GM19351 (cell line): Measurements from ENCODE around the gene STAU1.
"Not testable (repeated sequence)": the region's sequence is repeated elsewhere in the genome, so short reads cannot be mapped to it uniquely, and the experiment has no call there.

Experiments
- ATAC-seq: cut with Tn5 transposase; IDR thresholded peaks from one replicate; pipeline ENCODE4 v1.9.1; 2021; ENCODE audit warnings: mild to moderate bottlenecking, moderate library complexity; ENCODE audit not compliant: unreplicated experiment

The STAU1 gene

GRCh38 chr20:49187851-49188641 lies at the start of gene STAU1:
Gene STAU1, minus strand, starts transcription at chr20:49188334. Its CDS starts 22,133 bp downstream, at chr20:49166201.
- peak; percentile 93 for ATAC-seq

GRCh38 chr20:49237531-49237930 lies 49.4 kb upstream of the STAU1 start:
- ATAC-seq: no peak

GRCh38 chr20:49236301-49236700 lies 48.2 kb upstream of the STAU1 start:
- no peak for ATAC-seq

- no peak for ATAC-seq
These were observed 46.7 kb upstream of the STAU1 start for GRCh38 chr20:49234831-49235230.

- no peak for ATAC-seq
These were observed 45.1 kb upstream of the STAU1 start for GRCh38 chr20:49233226-49233625.

- no peak for ATAC-seq
These were observed 43.3 kb upstream of the STAU1 start for GRCh38 chr20:49231471-49231870.

- no peak for ATAC-seq
These were observed 42.5 kb upstream of the STAU1 start for GRCh38 chr20:49230561-49231133.

- ATAC-seq: no peak
These were observed 41.9 kb upstream of the STAU1 start for GRCh38 chr20:49230021-49230420.

GRCh38 chr20:49229381-49229780 lies 41.2 kb upstream of the STAU1 start:
- no peak for ATAC-seq

- ATAC-seq: no peak
These were observed 40.5 kb upstream of the STAU1 start for GRCh38 chr20:49228676-49229075.

GRCh38 chr20:49225896-49226295 lies 37.8 kb upstream of the STAU1 start:
- no peak for ATAC-seq

GRCh38 chr20:49219924-49220831 lies 32.0 kb upstream of the STAU1 start:
- ATAC-seq: no peak

- peak; percentile 91 for ATAC-seq
These were observed 31.2 kb upstream of the STAU1 start, which contains the start of gene DDX27 for GRCh38 chr20:49219091-49219923. Gene DDX27, plus strand, starts transcription at chr20:49219416. Its CDS starts 33 bp downstream, at chr20:49219449.

- ATAC-seq: not testable (repeated sequence)
These were observed 30.6 kb upstream of the STAU1 start for GRCh38 chr20:49218739-49219090.

- no peak for ATAC-seq
These were observed 29.0 kb upstream of the STAU1 start for GRCh38 chr20:49216991-49217578.

GRCh38 chr20:49215232-49215631 lies 27.1 kb upstream of the STAU1 start:
- ATAC-seq: no peak

GRCh38 chr20:49214571-49214970 lies 26.4 kb upstream of the STAU1 start:
- no peak for ATAC-seq

- no peak for ATAC-seq
These were observed 22.6 kb upstream of the STAU1 start for GRCh38 chr20:49210757-49211110.

- no peak for ATAC-seq
These were observed 22.1 kb upstream of the STAU1 start for GRCh38 chr20:49210101-49210756.

- no peak for ATAC-seq
These were observed 18.9 kb upstream of the STAU1 start for GRCh38 chr20:49207076-49207475.
